Fibroblast of villous mesenchyme (primary cell): Measurements from ENCODE around the gene LRP5. TPM values are rescaled to one million over a fixed set of nuclear protein-coding genes. Genes with fewer than 3 reads are reported as not detected.

ENCODE experiments used
- DNase-seq: peaks from one replicate; pipeline ENCODE4 v3.0.0-alpha.2; 2010; ENCODE audit warnings: low read depth
- H3K4me3 ChIP-seq: 2 replicates; pipeline ENCODE4 v1.5.1; 2011; ENCODE audit warnings: low read depth, mild to moderate bottlenecking, low read length
- CTCF ChIP-seq: IDR thresholded peaks from 2 replicates; pipeline ENCODE4 v1.5.1; 2012; ENCODE audit warnings: low read depth, mild to moderate bottlenecking, low read length; ENCODE audit not compliant: insufficient read depth
- total RNA-seq: library from RNA; depleted of rRNA; stranded (reverse); fragments of >200 nt; gene quantifications from 2 replicates; pipeline ENCODE4 v1.2.3, GENCODE V29; 2012

The LRP5 gene
- total RNA-seq, 1 donor = 31.5 TPM

GRCh38 chr11:68370211-68371111, 58.1 kb downstream of the LRP5 start:
- TF ChIP-seq CTCF = no peak
- no peak overlapping the region for H3K4me3 ChIP-seq
- DNase-seq = peak; percentile 55

GRCh38 chr11:68371171-68372041, 59.0 kb downstream of the LRP5 start:
- no peak overlapping the region for H3K4me3 ChIP-seq
- peak; percentile 61 for DNase-seq

GRCh38 chr11:68372114-68372513, 59.7 kb downstream of the LRP5 start:
- peak; percentile 28 for DNase-seq
- no peak overlapping the region for H3K4me3 ChIP-seq
- no peak for TF ChIP-seq CTCF

More at GRCh38 chr11:68371171-68372041, 59.0 kb downstream of the LRP5 start:
- TF ChIP-seq CTCF = no peak

- no peak for TF ChIP-seq CTCF
- no peak for DNase-seq
- H3K4me3 ChIP-seq = no peak overlapping the region
Observed at GRCh38 chr11:68372625-68373024, 60.2 kb downstream of the LRP5 start.

- no peak for TF ChIP-seq CTCF
- H3K4me3 ChIP-seq = no peak overlapping the region
- peak; percentile 68 for DNase-seq
Observed at GRCh38 chr11:68373189-68373814, 60.9 kb downstream of the LRP5 start.

- no peak overlapping the region for H3K4me3 ChIP-seq
- no peak for TF ChIP-seq CTCF
- peak; percentile 80 for DNase-seq
Observed at GRCh38 chr11:68373815-68374501, 61.6 kb downstream of the LRP5 start.
